Liver (tissue), 9 donors: ENCODE results near the gene PAX6. TPM values are rescaled to one million over a fixed set of nuclear protein-coding genes. Genes with fewer than 3 reads are reported as not detected.

Experiments used
- DNase-seq: peaks from one replicate; pipeline ENCODE4 v3.0.0-alpha.2; 2017; ENCODE audit warnings: low spot score
- H3K27ac ChIP-seq, 2 donors: one replicate each; pipeline ENCODE4 v1.7.0; 2013; ENCODE audit warnings: inconsistent platforms in 2 of 2, low read length in 2 of 2, control low read depth in 1 of 2, low read depth in 1 of 2, mild to moderate bottlenecking in 1 of 2
- H3K27me3 ChIP-seq, 4 donors: one replicate each; pipeline versions ENCODE4 v1.6.1 to v1.7.0; 2013; ENCODE audit warnings: low read length in 3 of 4, inconsistent platforms in 1 of 4, mild to moderate bottlenecking in 1 of 4, moderate library complexity in 1 of 4; ENCODE audit not compliant: control insufficient read depth in 4 of 4, insufficient read depth in 4 of 4
- H3K36me3 ChIP-seq, 4 donors: one replicate each; pipeline versions ENCODE4 v1.6.1 to v1.7.0; 2013; ENCODE audit warnings: low read length in 3 of 4, mild to moderate bottlenecking in 3 of 4, low read depth in 1 of 4, moderate library complexity in 1 of 4; ENCODE audit not compliant: control insufficient read depth in 4 of 4, insufficient read depth in 3 of 4
- H3K4me1 ChIP-seq, 4 donors: one replicate each; pipeline versions ENCODE4 v1.6.1 to v1.7.0; 2013; ENCODE audit warnings: low read length in 3 of 4, mild to moderate bottlenecking in 3 of 4, moderate library complexity in 1 of 4; ENCODE audit not compliant: control insufficient read depth in 4 of 4, insufficient read depth in 4 of 4
- H3K4me3 ChIP-seq, 3 donors: one replicate each; pipeline versions ENCODE4 v1.6.1 to v1.7.0; 2013; ENCODE audit warnings: low read length in 3 of 3, control low read depth in 1 of 3, low read depth in 1 of 3, mild to moderate bottlenecking in 1 of 3
- H3K9ac ChIP-seq, 2 donors: one replicate each; pipeline ENCODE4 v1.7.0; 2013; ENCODE audit warnings: low read length in 2 of 2, mild to moderate bottlenecking in 2 of 2, moderate library complexity in 2 of 2, control low read depth in 1 of 2, low read depth in 1 of 2
- H3K9me3 ChIP-seq, 4 donors: one replicate each; pipeline versions ENCODE4 v1.6.1 to v1.7.0; 2013; ENCODE audit warnings: low read length in 3 of 4; ENCODE audit not compliant: control insufficient read depth in 4 of 4
- ATF3 ChIP-seq: IDR thresholded peaks from 2 replicates; pipeline ENCODE4 v1.6.1; 2016; ENCODE audit warnings: antibody characterized with exemption
- CTCF ChIP-seq: fragments of 150-350 bp; IDR thresholded peaks from 2 replicates; pipeline ENCODE4 v1.5.1; 2017; ENCODE audit warnings: improper control_type of control experiment, low read depth, low read length; ENCODE audit not compliant: missing input control
- EGR1 ChIP-seq, 2 donors: IDR thresholded peaks; 2 replicates each; pipeline ENCODE4 v1.6.1; 2016 to 2018; ENCODE audit warnings: antibody characterized with exemption in 2 of 2, low read depth in 2 of 2
- FOXA1 ChIP-seq: IDR thresholded peaks from 2 replicates; pipeline ENCODE4 v1.6.1; 2016; ENCODE audit warnings: antibody characterized with exemption
- FOXA2 ChIP-seq: IDR thresholded peaks from 2 replicates; pipeline ENCODE4 v1.6.1; 2016; ENCODE audit warnings: antibody characterized with exemption
- GABPA ChIP-seq, 2 donors: IDR thresholded peaks in 1 of 2; conservative IDR thresholded peaks in 1 of 2; 2 replicates each; pipeline ENCODE4 v1.6.1; 2016; ENCODE audit warnings: antibody characterized with exemption in 2 of 2, mild to moderate bottlenecking in 1 of 2, moderate library complexity in 1 of 2
- HNF4A ChIP-seq, 2 donors: conservative IDR thresholded peaks; 2 replicates each; pipeline ENCODE4 v1.6.1; 2016; ENCODE audit warnings: antibody characterized with exemption in 2 of 2, mild to moderate bottlenecking in 2 of 2
- HNF4G ChIP-seq: IDR thresholded peaks from 2 replicates; pipeline ENCODE4 v1.6.1; 2016; ENCODE audit warnings: antibody characterized with exemption
- JUND ChIP-seq, 2 donors: IDR thresholded peaks; 2 replicates each; pipeline ENCODE4 v1.6.1; 2016; ENCODE audit warnings: antibody characterized with exemption in 2 of 2
- MAX ChIP-seq: IDR thresholded peaks from 2 replicates; pipeline ENCODE4 v1.6.1; 2016; ENCODE audit warnings: antibody characterized with exemption
- NR2F2 ChIP-seq: IDR thresholded peaks from 2 replicates; pipeline ENCODE4 v1.6.1; 2016; ENCODE audit warnings: antibody characterized with exemption
- RAD21 ChIP-seq, 2 donors: IDR thresholded peaks; 2 replicates each; pipeline ENCODE4 v1.6.1; 2016; ENCODE audit warnings: antibody characterized with exemption in 2 of 2, mild to moderate bottlenecking in 2 of 2
- REST ChIP-seq: IDR thresholded peaks from 2 replicates; pipeline ENCODE4 v1.6.1; 2016; ENCODE audit warnings: antibody characterized with exemption, mild to moderate bottlenecking
- RXRA ChIP-seq, 2 donors: IDR thresholded peaks; 2 replicates each; pipeline ENCODE4 v1.6.1; 2017 to 2018; ENCODE audit warnings: antibody characterized with exemption in 2 of 2, mild to moderate bottlenecking in 1 of 2
- SP1 ChIP-seq: IDR thresholded peaks from 2 replicates; pipeline ENCODE4 v1.6.1; 2018; ENCODE audit warnings: antibody characterized with exemption, mild to moderate bottlenecking
- TAF1 ChIP-seq: conservative IDR thresholded peaks from 2 replicates; pipeline ENCODE4 v1.6.1; 2016; ENCODE audit warnings: antibody characterized with exemption, mild to moderate bottlenecking
- YY1 ChIP-seq: IDR thresholded peaks from 2 replicates; pipeline ENCODE4 v1.6.1; 2016; ENCODE audit warnings: antibody characterized with exemption, mild to moderate bottlenecking
- ZBTB33 ChIP-seq: IDR thresholded peaks from 2 replicates; pipeline ENCODE4 v1.6.1; 2016; ENCODE audit warnings: antibody characterized with exemption
- WGBS: extraction: QIAGEN DNeasy Blood & Tissue Kit; methylation state at CpG from one replicate; pipeline ENCODE4 v1.1.7; 2013; 5-methylcytosine and 5-hydroxymethylcytosine counted together
- polyA plus RNA-seq, 2 donors: library from polyadenylated mRNA; stranded (reverse) in 1 of 2; unstranded in 1 of 2; fragments of 200-250 nt in 1 of 2; fragments of >200 nt in 1 of 2; fragmentation: Nextera tagmentation in 1 of 2; extraction: Ambion mirVana in 1 of 2; gene quantifications; one replicate each; pipeline versions ENCODE4 v1.2.1 to v1.2.3, GENCODE V29; 2013 to 2015
- total RNA-seq, 2 donors: library from RNA; depleted of rRNA; stranded (reverse); fragments of >200 nt; gene quantifications; one replicate each; pipeline ENCODE4 v1.2.3, GENCODE V29; 2014
- donor health status: healthy.
- donor health status: healthy.
- donor health status: healthy.
- donor health status: healthy.
- donor health status: healthy.

PAX6 gene
- total and polyA plus RNA-seq, 4 donors = not detected

GRCh38 chr11:31825838-31826484 is 14.8 kb upstream of the PAX6 start:
- peaks cover 0 to 5% (median 0%) of the 10 kb centered on the region in 4 donors for H3K9me3 ChIP-seq
- peaks cover 0 to 44% (median 26%) of the 10 kb centered on the region in 4 donors for H3K27me3 ChIP-seq
- no peak overlapping the region for H3K4me3 ChIP-seq
- TF ChIP-seq MAX = no peak
- no peak for TF ChIP-seq JUND (IDR thresholded peaks at IDR 0.05)
- no peak for TF ChIP-seq SP1
- TF ChIP-seq YY1 = no peak
- TF ChIP-seq RXRA (IDR thresholded peaks at IDR 0.05) = no peak
- no peak for TF ChIP-seq REST
- no peak for TF ChIP-seq ATF3
- no peak for TF ChIP-seq RAD21 (IDR thresholded peaks at IDR 0.05)
- TF ChIP-seq CTCF = no peak
- TF ChIP-seq ZBTB33 = no peak
- TF ChIP-seq GABPA (IDR thresholded peaks at IDR 0.05 in 1 of 2, conservative IDR thresholded peaks at IDR 0.05 in 1 of 2) = no peak
- no peak for TF ChIP-seq HNF4G
- no peak for TF ChIP-seq HNF4A (conservative IDR thresholded peaks at IDR 0.05)
- TF ChIP-seq FOXA2 = no peak
- no peak for TF ChIP-seq NR2F2
- TF ChIP-seq FOXA1 = no peak
- TF ChIP-seq TAF1 = no peak
- no peak for TF ChIP-seq EGR1 (IDR thresholded peaks at IDR 0.05; ENCODE audit: low read depth in 2 of 2)
- no peaks in the 10 kb centered on the region for H3K36me3 ChIP-seq
- no peak overlapping the region for H3K27ac ChIP-seq
- WGBS = 8% methylated on average over 37 of the region's 37 CpGs
- H3K9ac ChIP-seq = no peak overlapping the region
- no peak for DNase-seq
- H3K4me1 ChIP-seq = peaks cover 3 to 13% (median 8%) of the 10 kb centered on the region in 4 donors
